Measurements from ENCODE around the gene CLCN1.

GRCh38 chr7:143376396-143376795 lies 60.5 kb downstream of the CLCN1 start:
- no peak for TF ChIP-seq CTCF (IDR thresholded peaks at IDR 0.05; ENCODE audit: low read length)
- TF ChIP-seq EZH2 (optimal IDR thresholded peaks at IDR 0.05; ENCODE audit: low read depth, low read length) = no peak
- no peak for TF ChIP-seq EZH2phosphoT487 (IDR thresholded peaks at IDR 0.05; ENCODE audit: low read length)
